MG63 (cell line): Measurements from ENCODE around the gene VTA1. TPM values are rescaled to one million over a fixed set of nuclear protein-coding genes. Genes with fewer than 3 reads are reported as not detected.
"Not testable (repeated sequence)": the region's sequence is repeated elsewhere in the genome, so short reads cannot be mapped to it uniquely, and the experiment has no call there.

Experiments used
- DNase-seq: peaks from one replicate; pipeline ENCODE4 v3.0.0-alpha.2; 2020
- H3K27me3 ChIP-seq: fragments of 250-450 bp; sonication (Bioruptor Pico); 2 replicates; pipeline ENCODE4 v1.5.1; 2020; ENCODE audit warnings: mild to moderate bottlenecking, moderate library complexity
- H3K36me3 ChIP-seq: fragments of 250-450 bp; sonication (Bioruptor Pico); 2 replicates; pipeline ENCODE4 v1.5.1; 2020; ENCODE audit warnings: mild to moderate bottlenecking, moderate library complexity
- H3K4me3 ChIP-seq: fragments of 250-450 bp; sonication (Bioruptor Pico); 2 replicates; pipeline ENCODE4 v1.5.1; 2020; ENCODE audit warnings: mild to moderate bottlenecking, moderate library complexity
- H3K9me3 ChIP-seq: fragments of 250-450 bp; sonication (Bioruptor Pico); 2 replicates; pipeline ENCODE4 v1.5.1; 2020; ENCODE audit warnings: mild to moderate bottlenecking, moderate library complexity
- total RNA-seq: library from RNA; depleted of rRNA; stranded (reverse); fragments of >200 nt; shearing (Covaris generic); gene quantifications from 2 replicates; pipeline ENCODE4 v1.2.3, GENCODE V29; 2014; ENCODE audit warnings: low replicate concordance

The VTA1 gene
- total RNA-seq, 1 experiment from 2014 or later: 119 TPM

DNA sequence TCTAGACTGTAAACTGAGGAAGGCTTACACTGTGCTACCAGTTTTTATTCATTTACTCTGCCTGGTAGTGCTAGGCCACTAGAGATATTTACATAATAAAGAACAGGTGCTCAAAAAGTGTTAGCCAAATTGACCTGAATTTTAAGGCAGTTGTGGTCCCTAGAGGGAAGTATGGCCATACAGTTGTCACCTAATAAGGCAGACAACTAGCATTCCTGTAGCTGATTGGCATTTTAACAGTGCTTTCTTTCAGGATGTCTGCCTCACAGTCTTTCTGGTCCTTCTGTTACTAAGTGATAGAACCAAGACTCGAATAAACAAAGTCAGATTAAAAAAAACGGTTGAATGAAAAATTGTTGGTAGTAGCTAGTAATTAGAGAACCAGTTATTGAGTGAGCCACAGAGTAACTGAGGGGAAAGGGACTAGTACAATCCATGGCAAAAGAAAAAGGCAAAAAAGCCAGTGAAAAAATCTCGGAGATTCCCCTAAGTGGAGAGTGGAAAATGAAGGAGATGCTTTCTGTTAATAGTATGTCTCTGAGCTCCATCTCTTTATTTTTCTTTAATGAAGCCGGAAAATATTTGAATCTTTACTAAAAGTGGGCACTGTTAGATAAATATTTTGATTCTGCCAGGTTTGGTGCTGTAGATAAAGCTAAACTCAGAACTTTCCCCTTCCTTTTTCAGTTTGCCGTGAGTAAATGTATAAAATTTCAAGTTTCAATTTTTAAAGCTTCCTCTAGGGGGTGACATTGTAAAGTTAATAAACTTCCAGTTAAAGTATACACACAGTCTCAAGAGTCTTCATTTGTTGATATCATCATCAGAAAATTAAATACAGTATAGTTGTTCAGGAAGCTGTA, 9.1 kb downstream of the VTA1 start:
- no peaks in the 10 kb centered on the region for H3K9me3 ChIP-seq
- no peak overlapping the region for H3K4me3 ChIP-seq
- peaks cover 5% of the 10 kb centered on the region for H3K36me3 ChIP-seq
- DNase-seq: no peak
- H3K27me3 ChIP-seq: no peaks in the 10 kb centered on the region

DNA sequence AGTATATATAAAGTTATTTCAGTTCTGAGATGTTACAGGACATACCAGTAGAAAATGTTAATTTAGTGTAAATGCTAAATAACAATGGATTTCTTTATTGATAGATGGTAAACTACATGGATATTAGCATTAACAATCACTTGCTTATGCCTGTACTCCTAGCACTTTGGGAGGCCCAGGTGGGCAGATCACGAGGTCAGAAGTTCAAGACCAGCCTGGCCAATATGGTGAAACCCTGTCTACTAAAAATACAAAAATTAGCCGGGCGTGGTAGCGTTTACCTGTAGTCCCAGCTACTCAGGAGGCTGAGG, 9.7 kb downstream of the VTA1 start:
- not testable (repeated sequence) for H3K36me3 ChIP-seq, DNase-seq, H3K4me3 ChIP-seq, H3K27me3 ChIP-seq, H3K9me3 ChIP-seq

DNA sequence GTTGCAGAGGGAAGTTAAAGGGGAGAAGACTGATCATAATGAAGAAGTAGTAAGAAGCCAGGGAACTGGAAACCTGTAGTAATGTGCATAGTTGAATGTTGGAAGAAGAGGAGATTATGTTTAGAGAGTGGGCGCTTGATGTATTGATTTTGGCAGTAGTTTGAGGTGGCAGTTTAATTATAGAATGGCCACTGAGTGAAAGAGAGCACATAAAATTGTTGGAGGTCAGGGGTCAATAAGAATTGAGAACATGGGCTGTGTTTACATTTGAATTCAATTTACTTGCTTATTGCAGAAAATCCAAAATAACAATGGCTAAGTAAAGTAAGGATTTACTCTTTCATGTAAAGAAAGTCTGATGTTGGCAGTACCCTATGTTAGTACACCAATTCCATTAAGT, 15.7 kb downstream of the VTA1 start:
- Histone ChIP-seq H3K4me3 (no peak overlapping the region), H3K36me3 (peaks cover 17% of the 10 kb centered on the region), H3K9me3 (no peaks in the 10 kb centered on the region), H3K27me3 (no peaks in the 10 kb centered on the region)
- no peak for DNase-seq

DNA sequence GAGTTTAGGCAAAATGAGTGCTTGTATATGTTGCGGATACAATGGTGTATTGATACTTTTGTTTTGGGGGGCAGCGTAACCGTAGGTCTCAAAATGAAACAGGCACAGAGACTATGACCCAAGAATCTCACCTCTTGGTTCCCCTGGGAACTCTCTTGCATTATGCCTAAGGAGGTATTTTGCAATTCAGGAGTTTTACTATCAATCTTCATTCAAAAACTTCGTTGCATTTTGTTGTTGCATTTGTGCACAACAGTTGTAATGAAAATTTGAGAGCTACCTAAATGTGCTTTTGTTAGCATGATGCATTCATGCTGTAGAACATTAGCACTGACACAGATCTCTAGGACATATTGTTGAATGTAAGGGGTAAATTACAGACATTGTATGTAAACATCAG, 18.2 kb downstream of the VTA1 start:
- DNase-seq: no peak
- no peaks in the 10 kb centered on the region for H3K27me3 ChIP-seq
- H3K9me3 ChIP-seq: no peaks in the 10 kb centered on the region
- H3K36me3 ChIP-seq: peaks cover 17% of the 10 kb centered on the region
- H3K4me3 ChIP-seq: no peak overlapping the region

DNA sequence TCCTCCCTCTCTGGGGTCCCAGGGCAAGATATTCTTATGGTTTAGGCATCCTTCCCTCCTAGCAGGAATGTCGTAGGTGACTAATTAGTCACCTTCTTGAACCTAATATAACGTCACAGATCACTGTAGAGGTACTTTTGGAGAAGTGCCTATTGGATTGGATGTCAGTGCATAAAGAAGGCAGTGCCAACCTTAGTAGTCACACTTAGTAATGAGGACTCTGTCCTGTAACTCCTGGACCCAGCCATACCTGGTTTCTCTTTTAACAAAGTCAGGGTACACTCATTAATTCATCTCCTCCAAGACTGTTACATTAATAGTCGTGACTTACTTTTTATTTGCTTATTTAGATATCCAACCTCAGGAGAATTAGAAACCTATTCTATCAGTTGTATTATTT, 20.0 kb downstream of the VTA1 start:
- H3K36me3 ChIP-seq: peaks cover 30% of the 10 kb centered on the region
- no peaks in the 10 kb centered on the region for H3K27me3 ChIP-seq
- H3K9me3 ChIP-seq: no peaks in the 10 kb centered on the region
- no peak overlapping the region for H3K4me3 ChIP-seq
- DNase-seq: no peak

DNA sequence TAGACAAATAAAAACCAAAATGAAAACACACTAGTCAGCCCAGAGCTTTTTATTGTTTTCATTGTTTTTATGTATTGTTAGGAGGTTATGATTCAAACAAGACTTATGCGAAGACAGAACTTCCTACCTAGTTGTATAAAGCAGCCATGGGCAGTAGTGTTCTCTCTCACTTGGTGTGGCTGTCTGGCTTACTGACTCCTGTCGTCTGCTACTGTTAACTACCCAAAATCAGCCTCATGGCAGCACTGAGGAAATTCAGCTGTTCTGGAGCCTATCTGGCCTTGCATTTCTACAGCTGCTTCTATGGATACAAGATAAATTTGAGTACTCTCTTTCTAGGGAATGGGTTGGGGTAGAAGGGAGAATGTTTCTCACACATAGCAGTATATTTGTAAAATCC, 20.4 kb downstream of the VTA1 start:
- H3K27me3 ChIP-seq: no peaks in the 10 kb centered on the region
- no peak for DNase-seq
- H3K9me3 ChIP-seq: no peaks in the 10 kb centered on the region
- H3K4me3 ChIP-seq: no peak overlapping the region
- H3K36me3 ChIP-seq: peaks cover 34% of the 10 kb centered on the region

DNA sequence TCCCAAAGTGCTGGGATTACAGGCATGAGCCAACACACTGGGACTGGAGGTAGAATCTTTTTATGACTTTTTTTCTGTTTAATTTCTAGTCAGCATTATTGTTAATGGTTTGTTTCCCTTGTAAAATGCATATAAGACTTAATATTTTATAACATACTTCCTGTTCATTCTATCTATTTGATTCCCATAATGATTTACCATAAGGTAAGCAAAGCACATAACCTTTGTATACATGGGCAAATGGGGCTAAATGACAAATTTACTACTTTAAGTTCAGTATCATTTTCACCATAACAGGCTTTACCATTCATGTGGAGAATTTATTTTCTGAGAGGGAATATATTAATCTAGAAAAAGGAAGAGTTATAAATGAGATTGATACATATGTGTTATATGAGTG, 24.3 kb downstream of the VTA1 start:
- H3K27me3 ChIP-seq: no peaks in the 10 kb centered on the region
- DNase-seq: no peak
- no peaks in the 10 kb centered on the region for H3K9me3 ChIP-seq
- H3K36me3 ChIP-seq: peaks cover 51% of the 10 kb centered on the region
- H3K4me3 ChIP-seq: no peak overlapping the region

DNA sequence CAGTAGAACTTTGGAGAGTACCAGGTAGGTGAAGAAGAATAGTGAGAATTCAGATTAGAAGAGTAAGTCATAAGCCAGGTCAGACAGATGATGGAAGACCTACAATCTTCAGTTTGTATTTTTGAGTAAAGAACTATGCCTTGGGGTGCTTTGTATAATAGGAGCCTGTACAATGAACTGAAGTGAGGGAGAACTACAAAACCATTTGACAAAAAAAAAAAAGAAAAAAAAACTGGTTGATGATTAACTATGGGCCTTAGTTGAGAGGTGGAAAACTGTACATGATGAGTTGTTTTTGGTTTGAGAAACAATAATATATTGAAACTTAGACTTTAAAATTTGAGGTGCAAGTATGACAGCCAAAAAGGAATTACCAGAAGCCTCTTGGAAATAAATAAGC, 25.7 kb downstream of the VTA1 start:
- H3K9me3 ChIP-seq: no peaks in the 10 kb centered on the region; the same call in none of the 2 replicates
- no peak for DNase-seq
- no peak overlapping the region for H3K4me3 ChIP-seq
- H3K36me3 ChIP-seq: peaks cover 53% of the 10 kb centered on the region
- no peaks in the 10 kb centered on the region for H3K27me3 ChIP-seq

DNA sequence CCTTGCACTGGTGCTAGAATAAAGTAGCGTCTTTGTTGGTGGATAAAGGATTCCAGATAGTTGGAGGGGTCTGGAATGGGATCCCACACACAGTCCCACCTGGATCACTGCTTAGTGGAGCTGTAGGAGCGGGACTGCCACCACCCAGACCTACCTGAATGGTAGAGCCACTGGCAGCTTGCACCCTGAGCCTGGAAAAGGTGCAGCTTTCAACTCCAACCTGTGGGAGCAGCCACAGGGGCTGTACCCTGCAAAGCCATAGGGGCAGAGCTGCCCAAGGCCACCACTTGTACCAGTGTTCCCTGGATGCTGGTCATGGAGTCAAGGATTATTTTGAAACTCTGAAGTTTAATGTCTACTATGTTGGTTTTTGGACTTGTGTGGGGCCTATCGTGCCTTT, 26.9 kb downstream of the VTA1 start:
- H3K27me3 ChIP-seq: no peaks in the 10 kb centered on the region
- H3K36me3 ChIP-seq: peaks cover 58% of the 10 kb centered on the region
- no peak for DNase-seq
- no peaks in the 10 kb centered on the region; the same call in none of the 2 replicates for H3K9me3 ChIP-seq
- no peak overlapping the region for H3K4me3 ChIP-seq

DNA sequence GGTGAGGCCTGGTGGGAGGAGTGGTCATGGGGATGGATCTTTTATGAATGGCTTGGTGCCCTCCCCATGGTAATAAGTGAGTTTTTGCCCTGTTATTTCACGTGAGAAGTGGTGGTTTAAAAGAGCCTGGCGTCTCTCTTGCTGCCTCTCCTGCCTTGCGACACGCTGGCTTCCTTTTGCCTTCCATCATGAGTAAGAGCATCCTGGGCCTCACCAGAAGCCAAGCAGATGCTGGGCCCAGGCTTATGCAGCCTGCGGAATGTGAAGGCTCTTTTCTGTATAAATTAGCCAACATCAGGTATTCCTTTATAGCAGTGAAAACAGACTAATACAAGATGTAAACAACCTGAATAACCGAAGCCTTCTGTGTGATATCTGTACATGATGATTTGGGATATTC, 27.6 kb downstream of the VTA1 start:
- Histone ChIP-seq H3K9me3 (no peaks in the 10 kb centered on the region; the same call in none of the 2 replicates), H3K27me3 (no peaks in the 10 kb centered on the region), H3K36me3 (peaks cover 54% of the 10 kb centered on the region), H3K4me3 (no peak overlapping the region)
- no peak for DNase-seq

DNA sequence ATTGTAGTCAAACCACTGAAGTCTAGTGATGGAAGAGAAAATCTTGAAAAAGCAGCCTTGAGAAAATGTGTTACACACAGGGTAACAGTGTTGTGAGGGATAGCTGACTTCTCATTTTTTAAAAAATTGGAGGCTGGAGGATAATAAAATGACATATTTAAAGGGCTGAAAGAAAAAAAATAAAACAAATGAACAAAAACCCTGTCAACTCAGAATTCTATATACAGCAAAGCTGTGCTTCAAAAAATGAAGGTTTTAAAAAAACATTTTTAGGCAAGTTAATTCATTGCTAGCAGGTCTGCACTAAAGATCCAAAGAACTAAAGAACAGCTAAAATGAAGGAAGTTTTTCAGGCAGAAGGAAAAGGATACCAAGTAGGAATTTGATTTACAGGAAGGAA, 31.1 kb downstream of the VTA1 start:
- Histone ChIP-seq H3K9me3 (no peaks in the 10 kb centered on the region; the same call in none of the 2 replicates), H3K27me3 (no peaks in the 10 kb centered on the region), H3K4me3 (no peak overlapping the region), H3K36me3 (peaks cover 33% of the 10 kb centered on the region)
- DNase-seq: no peak

DNA sequence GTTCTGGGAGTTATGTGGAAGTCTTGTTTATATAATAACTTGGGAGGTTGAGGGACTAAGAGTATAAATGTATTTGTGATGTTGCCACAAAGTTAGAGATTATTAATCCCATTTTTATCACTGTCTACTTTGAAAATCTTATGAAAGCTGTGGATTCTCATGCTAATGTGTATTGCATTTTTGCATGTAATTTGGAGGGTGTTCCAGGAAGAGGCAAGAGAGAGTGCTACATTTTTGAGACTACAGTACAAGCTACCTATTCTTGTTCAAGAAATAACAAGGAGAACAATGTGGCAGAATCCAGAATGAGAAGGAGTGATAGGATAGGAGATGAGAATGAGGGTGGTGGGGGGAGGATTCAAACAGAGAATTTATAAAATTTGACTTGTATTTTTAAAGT, 34.9 kb downstream of the VTA1 start:
- H3K27me3 ChIP-seq: no peaks in the 10 kb centered on the region
- no peak for DNase-seq
- H3K4me3 ChIP-seq: no peak overlapping the region
- H3K9me3 ChIP-seq: no peaks in the 10 kb centered on the region; the same call in none of the 2 replicates
- H3K36me3 ChIP-seq: peaks cover 21% of the 10 kb centered on the region

DNA sequence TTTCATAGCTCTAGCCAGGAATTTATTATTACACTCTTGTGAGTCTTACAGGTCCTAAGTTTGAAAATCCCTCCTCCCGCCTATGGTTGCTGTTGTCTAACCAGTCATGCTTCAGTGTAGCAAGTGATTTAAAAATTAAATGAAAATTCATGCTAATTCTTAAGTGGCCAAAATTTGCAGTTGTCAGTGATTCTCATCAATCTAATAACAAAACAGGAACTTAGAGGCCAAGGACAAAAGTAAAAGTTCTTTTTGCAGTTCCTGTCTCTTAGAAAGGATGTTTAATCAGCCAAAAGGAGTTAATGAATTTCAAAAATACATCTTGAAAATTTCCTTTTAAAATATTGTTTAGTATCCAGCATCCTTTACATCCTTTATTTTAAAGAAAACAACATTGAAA, 36.3 kb downstream of the VTA1 start:
- no peak for DNase-seq
- no peaks in the 10 kb centered on the region for H3K9me3 ChIP-seq
- peaks cover 8% of the 10 kb centered on the region for H3K36me3 ChIP-seq
- H3K27me3 ChIP-seq: no peaks in the 10 kb centered on the region
- no peak overlapping the region for H3K4me3 ChIP-seq

DNA sequence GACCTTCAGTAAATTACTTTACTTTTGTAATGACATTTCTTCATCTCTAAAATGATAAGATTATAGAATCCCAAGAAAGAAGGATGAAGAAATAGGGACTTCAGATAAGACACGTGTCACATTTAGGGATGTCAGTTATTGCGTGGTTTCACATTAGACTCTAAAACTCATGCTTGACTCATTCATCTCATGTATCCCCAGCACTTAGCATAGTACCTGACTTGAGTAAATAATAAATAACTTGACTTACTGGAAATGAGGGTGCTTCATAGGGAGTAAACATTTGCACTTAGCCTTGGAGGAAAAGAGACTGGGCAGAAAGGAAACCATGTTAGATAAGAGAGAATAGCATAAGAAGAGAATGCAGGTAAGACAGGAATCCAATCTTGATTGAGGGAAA, 37.2 kb downstream of the VTA1 start:
- DNase-seq: no peak
- H3K27me3 ChIP-seq: no peaks in the 10 kb centered on the region
- H3K36me3 ChIP-seq: peaks cover 7% of the 10 kb centered on the region; the same call in 1 of the 2 replicates
- H3K4me3 ChIP-seq: no peak overlapping the region
- H3K9me3 ChIP-seq: no peaks in the 10 kb centered on the region

DNA sequence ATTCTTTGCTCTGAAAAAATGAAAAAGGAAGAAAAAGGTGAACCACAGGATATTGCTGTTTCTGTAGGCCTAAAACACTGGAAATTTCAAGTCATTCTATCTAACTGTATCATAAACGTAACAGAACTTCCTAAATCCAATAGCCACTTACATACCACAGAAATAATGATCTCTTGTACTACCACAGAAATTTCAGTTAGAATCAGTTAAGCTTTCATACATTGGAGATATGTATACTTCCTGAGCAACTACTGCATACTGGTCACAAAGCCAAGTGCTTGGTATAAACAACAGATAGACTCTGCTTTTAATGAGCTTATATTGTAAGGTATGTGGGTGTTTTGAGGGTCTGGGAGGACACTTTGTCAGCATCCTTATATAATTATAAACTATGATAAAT, 38.6 kb downstream of the VTA1 start:
- Histone ChIP-seq H3K4me3 (no peak overlapping the region), H3K36me3 (peaks cover 17% of the 10 kb centered on the region), H3K27me3 (no peaks in the 10 kb centered on the region), H3K9me3 (no peaks in the 10 kb centered on the region)
- no peak for DNase-seq

DNA sequence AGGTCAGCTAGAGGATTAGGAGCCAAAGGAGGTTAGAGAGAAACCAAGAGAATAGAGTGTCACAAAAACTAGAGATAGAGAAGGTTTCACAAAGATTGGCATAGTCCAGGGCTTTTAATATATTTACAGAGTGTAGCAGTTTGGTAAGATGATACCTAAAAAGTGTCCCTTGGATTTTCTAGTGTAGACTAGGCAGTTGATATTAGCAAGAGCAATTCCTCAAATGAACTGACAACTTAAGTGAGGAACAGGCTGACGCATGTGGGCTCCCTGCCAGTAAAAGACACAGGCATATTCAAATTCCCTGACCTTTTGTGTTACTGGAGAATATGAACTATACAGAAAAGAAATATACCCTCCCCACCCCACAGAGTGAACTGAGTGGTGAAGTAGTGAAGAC, 40.1 kb downstream of the VTA1 start:
- Histone ChIP-seq H3K4me3 (no peak overlapping the region), H3K9me3 (no peaks in the 10 kb centered on the region), H3K36me3 (peaks cover 19% of the 10 kb centered on the region), H3K27me3 (no peaks in the 10 kb centered on the region)
- DNase-seq: peak; percentile 12

DNA sequence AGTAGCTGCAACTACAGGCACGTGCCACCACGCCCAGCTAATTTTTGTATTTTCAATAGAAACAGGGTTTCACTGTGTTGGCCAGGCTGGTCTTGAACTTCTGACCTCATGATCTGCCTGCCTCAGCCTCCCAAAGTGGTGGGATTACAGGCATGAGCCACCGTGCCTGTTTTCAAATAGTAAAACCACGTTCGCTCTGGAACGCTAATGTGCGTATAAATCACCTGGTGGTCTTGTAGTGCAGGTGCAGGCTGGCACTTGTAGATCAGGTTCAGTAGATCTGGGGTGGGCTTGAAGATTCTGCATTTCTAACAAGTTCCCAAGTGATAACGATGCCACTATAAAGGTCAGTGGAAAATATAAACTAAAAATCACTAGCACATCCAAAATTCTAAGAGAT, 41.3 kb downstream of the VTA1 start:
- H3K9me3 ChIP-seq, H3K27me3 ChIP-seq, DNase-seq, H3K4me3 ChIP-seq: not testable (repeated sequence)
- H3K36me3 ChIP-seq: peaks cover 23% of the 10 kb centered on the region

DNA sequence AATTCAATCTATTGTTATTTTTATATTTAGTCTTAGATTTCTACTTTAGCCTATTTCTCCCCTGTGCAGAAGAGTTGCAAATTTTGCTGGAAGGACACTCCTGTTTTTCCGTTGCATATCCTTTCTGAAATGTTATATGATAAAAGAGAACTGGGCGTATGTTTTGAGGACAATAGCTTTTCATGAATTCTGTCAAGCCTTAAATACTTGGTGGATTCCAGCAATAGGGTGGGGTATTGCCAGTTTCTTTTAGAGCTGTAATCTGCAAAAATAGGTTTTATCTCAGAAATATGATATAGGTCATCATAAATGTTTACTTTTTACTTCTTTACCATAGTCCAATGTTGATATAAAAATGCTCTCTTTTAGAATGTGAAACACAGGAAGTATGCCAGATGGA, 42.0 kb downstream of the VTA1 start:
- no peak for DNase-seq
- Histone ChIP-seq H3K36me3 (peaks cover 25% of the 10 kb centered on the region), H3K27me3 (no peaks in the 10 kb centered on the region), H3K9me3 (no peaks in the 10 kb centered on the region), H3K4me3 (no peak overlapping the region)
